Heart left ventricle (tissue), 13 donors: ENCODE results near the gene ADAM17.

ENCODE experiments used
- CTCF ChIP-seq, 12 donors: fragments of 200-600 bp; sonication (generic) in 4 of 12; IDR thresholded peaks; one replicate each; pipeline versions ENCODE4 v1.5.0 to v1.8.0; 2018 to 2022; ENCODE audit warnings: antibody characterized with exemption in 12 of 12, mild to moderate bottlenecking in 5 of 12
- POLR2A ChIP-seq, 2 donors: fragments of 450-650 bp; IDR thresholded peaks; one replicate each; pipeline ENCODE4 v1.6.1; 2017; ENCODE audit warnings: antibody characterized with exemption in 2 of 2, mild to moderate bottlenecking in 2 of 2, moderate library complexity in 2 of 2
- donor health status: ischemic (EF 13 %, LVEDD 7.1; RV severe dilation, severe dysfunction).
- donor health status: DM: no; HTN: yes; CAD: no.
- donor health status: DM: no; HTN: no; CAD: no.
- donor health status: ischemic (EF 25% LVEDD 6.9; RV normal size, moderate dysfunction).
- donor health status: ischemic (EF 25% LVEDD 5.7; RV mildly dilated, moderate dysfunction).
- donor health status: ischemic (EF 35%, LVEDD 5.7; RV mildly dilated, moderate dysfunction).
- donor health status: nonischemic (EF 11% LVEDD 7.7; RV severe dilation, severe dysfunction).
- donor health status: DM: yes; HTN: yes; CAD: no.
- donor health status: PGD.
- donor health status: ischemic (EF 29% LVEDD 5.4; RV normal size, mild dysfunction).
- donor health status: nonischemic (EF 23%, LVEDD 6.1; RV moderate dilation, normal function).

- TF ChIP-seq CTCF (IDR thresholded peaks at IDR 0.05), result no peak
- TF ChIP-seq POLR2A (IDR thresholded peaks at IDR 0.05), result no peak
Measured at GRCh38 chr2:9593925-9594324, 38.3 kb upstream of the ADAM17 start.
